NCI-H1930 (cell line): ENCODE results near the gene OCA2.

Experiments
- DNase-seq, 2 experiments: peaks; one replicate each; lab custom pipeline; 2025; lab: John Stamatoyannopoulos, UW

OCA2 gene

DNA sequence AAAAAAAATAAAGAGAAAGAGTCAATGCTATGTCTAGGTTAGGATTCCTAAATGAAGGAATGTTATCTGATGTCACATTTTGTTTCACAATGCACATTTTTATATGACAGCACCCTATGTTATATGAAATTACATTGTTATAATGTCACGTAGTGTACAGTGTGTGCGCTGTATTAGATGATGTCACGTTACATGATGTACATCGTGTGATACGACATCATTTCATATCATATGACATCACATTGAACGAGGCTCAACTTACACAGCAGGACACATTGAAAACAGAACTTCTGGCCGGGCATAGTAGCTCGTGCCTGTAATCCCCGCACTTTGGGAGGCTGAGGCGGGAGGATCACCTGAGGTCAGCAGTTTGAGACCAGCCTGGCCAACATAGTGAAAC, 150.0 kb downstream of the OCA2 start:
- no peak for DNase-seq

DNA sequence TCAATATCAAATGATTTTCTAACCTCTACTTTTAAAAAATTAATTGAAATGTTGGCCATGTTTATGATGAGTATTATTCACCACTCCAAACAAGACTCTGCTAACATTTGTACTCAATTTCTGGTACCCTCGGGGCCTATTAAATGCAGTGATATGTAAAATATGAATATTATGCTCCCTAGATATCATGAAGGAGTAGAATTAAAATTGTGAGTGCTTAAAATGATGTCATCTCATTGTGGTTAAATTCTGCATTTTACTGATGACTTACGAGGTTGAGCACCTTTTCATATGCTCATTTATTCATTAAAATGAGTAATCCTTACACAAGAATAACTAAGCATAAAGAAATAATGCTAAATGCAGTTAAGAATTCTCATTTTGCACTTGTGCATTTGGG, 159.9 kb downstream of the OCA2 start:
- no peak for DNase-seq

DNA sequence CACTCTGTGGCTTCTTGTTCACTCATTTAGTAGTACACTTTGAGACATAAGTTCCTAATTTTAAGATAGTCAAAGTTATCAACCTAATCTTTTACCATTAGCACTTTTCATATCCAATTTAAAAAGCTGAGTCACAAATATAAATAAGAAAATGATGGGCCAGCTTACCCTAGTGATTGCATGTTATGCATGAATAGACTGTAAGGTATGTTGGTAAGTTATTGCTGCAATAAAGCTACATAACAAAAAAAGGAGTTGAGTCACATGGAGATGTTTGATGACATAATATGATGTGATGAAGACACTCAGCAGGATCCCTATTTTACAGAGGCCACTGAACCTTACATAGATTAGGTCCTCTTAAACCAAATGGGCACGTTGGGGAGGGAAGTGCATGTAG, 161.3 kb downstream of the OCA2 start:
- no peak for DNase-seq

DNA sequence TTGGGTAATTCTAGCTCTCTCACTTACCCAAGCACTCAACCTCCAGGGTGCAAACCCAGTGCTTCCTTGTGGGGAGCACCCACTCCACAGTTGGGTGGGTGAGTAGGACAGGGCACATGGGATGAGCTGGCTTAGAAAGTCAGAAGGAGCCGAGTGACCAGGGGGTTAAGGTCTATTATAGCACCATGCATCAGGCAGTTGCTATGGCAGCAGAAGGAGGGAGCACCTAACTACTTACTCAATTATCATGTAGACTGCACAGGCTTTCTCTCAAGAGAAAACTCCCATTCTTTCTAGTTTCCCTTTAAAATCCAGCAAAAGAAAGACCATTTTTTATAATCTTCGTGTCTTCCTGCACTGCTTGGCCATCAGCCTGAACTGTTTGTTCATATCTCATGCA, 163.0 kb downstream of the OCA2 start:
- DNase-seq, result no peak

DNA sequence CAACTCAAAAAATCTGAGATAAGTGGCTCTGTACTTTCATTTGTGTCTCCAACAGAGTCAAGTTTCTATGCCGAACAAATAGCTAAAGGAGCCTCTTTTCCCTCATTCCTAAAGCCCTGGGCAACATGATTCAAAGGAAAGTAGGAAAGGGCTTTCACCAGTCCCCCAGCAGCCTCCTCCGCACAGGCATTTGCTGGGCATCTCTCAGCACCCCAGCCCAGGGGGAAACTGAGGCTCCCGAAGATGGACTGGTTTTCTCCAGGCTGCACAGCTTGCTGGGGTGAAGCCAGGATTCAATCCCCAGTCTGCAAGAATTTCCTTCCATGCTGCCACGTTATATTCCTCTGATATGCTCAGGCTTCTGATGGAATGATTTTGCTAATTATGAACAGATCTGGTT, 163.8 kb downstream of the OCA2 start:
- DNase-seq, result no peak

DNA sequence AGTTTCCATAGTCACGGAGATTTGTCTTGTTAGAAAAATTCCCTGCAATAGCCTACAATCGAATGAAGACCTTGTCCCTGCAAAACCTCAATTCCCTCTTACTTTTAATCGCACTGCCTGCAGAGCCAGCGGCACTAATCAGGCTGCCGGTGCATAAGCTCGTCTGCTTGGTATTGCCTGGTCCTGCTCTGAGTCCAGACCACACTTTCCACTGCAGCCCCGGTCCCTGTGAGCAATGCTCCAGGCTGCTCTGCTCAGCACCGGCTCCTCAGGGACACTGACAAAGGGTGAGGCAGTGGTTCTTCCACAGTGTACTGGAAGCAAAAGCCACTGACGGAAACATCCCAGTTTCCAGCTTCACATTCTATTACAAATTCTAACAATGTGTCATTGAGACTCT, 164.3 kb downstream of the OCA2 start:
- DNase-seq, result no peak

DNA sequence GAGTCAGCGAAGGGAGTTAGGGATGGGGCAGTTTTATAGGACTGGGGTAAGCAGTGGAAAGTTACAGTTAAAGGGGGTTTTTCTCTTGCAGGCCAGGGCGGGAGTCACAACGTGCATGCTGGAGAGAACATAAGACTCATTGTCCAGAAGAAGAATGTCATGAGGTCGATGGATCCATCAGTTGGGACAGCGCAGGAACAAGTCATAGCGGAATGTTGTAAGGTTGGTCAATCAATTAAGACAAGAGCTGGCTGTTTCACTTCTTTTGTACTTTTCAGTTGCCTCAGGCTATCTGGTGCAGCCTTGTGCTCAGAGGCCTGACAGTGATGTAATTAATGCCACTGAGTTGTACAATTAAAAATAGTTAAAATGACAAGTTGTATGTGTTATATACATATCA, 165.6 kb downstream of the OCA2 start:
- no peak for DNase-seq

DNA sequence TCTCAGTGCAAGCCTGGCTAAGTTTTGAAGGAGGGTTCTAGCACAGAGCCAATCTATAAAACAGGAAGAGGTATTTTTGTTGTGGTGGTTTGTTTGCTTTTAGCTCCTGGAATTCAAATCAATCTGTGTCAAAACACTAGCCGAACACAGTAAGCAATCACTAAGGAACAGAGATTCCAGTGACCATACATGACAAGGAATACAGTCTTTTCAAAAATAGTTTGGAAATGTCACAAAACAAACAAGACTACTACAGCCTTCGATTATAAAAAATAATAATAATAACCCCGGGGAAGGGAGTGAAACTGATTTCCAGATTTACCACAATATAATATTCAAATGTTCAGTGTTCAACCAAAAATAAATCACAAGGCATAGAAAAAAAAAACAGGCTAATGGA, 166.5 kb downstream of the OCA2 start:
- DNase-seq, result no peak

DNA sequence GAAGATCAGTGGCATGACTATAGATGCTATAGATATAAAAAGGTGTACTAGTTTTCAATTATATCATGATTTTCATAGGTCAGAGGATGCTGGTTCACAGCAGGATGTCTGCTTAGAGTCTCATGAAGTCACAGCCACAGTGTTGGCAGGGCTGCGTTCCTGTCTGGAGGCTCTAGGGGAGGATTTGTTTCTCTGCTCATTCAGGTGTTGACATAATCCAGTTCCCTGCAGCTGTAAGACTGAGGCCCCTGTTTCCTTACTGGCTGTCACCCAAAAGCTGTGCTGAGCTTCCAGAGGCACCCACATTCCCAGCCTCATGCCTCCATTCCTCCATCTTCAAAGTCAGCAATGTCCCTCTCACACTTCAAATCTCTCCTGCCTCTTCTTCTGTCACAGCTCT, 170.7 kb downstream of the OCA2 start:
- DNase-seq, result no peak

DNA sequence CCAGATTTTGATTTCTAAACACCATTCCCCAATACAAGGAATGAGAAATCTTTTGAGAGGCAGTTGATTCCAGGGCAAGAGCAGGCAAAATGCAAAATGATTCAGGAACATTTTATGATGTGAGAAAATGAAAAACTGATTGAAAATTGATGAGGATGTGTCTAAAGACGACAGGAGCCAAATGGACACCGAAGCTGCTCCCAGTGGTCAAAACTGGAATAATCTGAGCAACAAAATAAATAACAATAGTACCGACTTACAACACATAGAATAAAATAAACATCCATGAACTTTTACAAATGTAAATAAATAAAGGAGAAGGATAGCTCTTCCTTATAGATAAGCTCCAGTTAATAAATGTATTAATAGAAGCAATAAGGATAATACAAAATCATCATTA, 186.8 kb downstream of the OCA2 start:
- DNase-seq, result no peak

DNA sequence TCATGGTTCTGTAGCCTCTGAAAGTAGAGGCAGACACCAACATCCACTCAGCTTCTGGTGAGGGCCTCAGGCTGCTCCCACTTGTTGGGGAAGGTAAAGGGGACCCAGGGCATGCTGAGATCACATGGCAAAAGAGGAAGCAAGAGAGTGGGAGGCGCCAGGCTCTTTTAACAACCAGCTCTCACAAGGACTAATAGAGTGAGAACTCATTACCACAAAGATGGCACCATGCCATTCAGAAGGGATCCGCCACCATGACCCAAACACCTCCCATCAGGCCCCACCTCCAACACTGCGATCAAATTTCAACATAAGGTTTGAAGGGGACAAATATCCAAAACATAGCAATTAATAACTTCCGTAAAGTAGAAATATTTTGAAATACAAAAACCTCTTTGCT, 192.3 kb downstream of the OCA2 start:
- DNase-seq, result no peak

DNA sequence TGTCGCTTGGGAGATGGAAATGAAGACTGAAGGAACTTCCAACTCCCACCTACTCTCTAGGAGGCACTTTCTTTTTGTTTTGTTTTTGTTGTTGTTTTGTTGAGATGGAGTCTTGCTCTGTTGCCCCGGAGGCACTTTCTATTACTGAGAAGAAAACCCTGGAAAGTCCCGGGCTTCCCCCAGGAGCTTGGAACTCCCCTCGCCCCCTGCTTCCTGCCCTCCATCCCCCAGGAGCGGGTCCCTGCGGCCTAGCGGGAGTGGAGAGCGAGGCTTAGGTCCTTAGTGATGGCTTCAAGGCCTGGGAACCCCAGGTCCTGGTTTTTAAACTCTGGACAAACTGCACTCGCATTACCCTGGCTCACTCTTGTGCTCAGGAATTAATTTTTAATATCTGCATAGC, 195.7 kb downstream of the OCA2 start:
- DNase-seq, result no peak

DNA sequence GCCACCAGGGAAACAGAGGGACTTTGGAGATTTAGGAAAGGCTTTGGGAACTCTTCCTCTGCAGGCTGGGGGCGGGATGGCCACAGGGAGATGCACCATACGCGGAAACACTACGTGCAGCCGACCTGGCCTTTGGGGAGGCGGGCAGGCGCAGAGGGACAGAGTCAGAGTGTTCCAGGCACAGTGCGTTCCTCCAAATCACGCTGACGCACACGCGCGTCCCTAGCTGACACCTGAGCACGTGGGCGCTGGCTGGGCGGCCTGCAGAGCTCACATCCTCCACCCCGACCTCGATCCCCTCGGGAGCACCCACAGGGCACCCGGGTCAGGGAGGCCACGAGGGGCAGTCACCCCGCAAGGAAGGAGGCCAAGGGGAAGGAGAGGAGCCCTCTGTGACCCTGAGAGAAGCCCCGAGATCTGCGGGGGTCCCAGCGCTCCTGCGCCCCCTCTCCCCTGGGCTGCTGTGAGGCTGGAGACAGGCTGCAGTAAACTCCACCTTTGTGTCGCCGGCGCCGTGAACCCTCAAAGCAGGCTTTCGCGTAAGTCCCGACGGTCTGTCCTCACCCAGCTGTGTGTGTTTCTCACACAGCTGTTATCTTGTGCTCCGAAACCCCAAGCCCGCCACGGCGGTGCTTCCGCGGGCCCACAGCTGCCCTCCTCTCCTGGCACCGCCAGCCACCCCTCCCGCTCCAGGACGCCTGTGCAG, 196.3 kb downstream of the OCA2 start:
- DNase-seq, result no peak

DNA sequence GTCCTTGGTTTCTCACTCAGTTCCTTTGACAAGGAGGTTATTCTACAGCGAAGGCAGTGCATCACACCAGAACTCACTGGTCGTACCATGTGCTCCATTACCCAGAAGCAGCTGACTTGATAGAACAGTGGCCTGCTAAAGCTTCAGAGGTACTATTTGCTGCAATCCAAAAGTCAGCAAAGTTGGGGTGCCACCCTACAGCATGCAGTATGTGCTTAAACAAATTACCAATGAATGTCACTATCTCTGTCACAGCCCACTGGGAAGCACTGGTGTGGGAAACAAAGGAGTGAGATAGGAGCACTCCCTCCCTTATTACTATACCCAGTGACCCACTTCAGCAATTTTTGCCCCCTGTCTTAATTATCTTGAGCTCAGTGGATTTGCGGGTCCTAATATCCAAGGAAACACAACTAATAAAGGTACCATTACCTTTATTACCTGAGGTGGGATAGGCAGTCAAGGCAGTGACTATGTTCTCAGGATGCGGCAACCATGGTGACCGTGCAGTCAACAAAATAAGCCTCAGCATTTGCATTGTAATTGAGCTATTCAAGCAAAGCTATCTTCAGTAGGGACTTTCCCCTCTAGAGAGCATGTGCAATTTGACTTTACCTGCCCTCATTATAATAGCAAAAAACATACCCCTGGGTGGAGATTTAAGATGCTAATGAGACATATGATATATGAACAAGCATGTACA, 199.4 kb downstream of the OCA2 start:
- DNase-seq, result no peak

DNA sequence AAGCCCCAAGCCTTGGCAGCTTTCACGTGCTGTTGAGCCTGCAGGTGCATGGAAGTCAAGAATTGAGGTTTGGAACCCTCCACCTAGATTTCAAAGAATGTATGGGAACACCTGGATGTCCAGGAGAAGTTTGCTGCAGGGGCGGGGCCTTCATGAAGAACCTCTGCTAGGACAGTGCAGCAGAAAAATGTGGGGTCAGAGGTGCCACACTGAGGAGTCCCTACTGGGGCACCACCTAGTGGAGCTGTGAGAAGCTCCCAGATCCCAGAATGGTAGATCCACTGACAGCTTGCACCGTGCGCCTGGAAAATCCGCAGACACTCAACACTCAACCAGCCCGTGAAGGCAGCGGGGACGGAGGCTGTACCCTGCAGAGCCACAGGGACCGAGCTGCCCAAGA, 201.6 kb downstream of the OCA2 start:
- DNase-seq, result no peak

DNA sequence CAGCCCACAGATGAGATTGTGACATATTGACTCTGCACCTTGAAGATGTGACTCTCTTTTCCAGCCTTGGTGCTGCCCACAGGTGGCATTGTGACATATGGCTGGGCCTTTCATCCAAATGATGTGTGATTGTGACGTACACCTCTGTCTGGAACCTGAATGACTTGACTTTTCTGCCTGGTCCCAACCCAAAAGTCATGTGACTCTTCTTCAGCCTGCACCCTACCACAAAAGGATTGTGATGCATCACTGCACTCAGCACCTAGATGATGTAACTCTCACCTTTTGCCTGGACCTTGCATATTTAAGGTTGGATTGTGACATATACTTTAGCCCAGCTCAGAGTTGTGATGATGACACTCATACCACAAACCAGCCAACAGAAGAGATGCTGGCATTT, 204.5 kb downstream of the OCA2 start:
- DNase-seq, result no peak

DNA sequence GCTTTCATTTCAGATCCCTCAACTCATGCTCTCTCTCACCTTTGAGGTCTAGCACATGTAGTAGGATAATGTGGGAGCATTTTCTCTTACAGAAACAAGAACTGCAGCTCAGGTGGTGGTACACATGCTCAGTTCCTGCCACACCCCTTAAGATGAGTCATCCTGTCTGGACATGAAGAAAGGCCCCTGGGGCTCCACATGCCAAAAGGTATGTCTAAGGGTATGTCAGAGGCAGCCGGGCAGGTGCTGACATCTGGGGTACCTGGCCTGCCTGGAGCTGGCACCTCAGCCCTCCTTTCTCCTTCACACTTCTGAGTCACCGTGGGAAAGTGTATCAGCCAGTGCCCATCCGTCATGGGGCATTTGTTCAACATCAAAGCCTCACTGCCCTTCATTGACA, 209.9 kb downstream of the OCA2 start:
- no peak for DNase-seq

DNA sequence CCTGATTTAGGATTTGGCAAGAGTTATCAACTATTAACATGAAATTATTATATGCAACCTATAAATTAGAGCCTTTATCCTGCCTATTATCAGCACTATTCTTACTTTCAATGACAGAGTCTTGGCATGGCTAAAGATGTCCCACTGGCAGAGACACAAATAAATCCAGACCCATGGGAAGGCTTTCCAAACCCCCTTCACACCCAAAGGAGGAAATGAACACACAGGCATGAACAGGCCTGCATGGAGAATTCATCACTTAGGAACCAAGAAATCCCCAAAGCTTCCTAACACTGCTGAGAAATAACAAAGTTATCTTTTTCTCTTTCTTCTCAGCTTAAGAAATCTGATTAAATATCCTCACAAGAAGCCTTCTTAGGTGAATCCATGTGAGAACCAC, 213.9 kb downstream of the OCA2 start:
- DNase-seq, result no peak

DNA sequence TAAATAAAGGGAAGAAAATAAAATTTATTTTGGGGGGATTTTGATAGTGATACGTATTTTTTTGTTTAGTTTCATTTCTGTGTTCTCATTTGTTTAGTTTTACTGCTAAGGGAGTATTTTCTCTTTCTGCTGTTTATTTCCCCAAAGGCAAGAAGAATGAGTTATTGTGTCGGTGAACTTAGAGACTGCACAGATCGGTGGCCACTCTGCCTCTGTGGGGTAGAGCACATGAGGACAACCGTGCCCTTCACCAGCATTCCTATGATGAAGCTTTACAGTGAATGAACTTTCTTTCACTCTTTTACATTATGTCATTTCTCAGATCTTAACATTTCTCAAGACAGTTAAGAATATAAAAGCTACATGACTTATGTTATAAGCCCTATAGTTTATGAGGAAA, 214.4 kb downstream of the OCA2 start:
- DNase-seq, result no peak

DNA sequence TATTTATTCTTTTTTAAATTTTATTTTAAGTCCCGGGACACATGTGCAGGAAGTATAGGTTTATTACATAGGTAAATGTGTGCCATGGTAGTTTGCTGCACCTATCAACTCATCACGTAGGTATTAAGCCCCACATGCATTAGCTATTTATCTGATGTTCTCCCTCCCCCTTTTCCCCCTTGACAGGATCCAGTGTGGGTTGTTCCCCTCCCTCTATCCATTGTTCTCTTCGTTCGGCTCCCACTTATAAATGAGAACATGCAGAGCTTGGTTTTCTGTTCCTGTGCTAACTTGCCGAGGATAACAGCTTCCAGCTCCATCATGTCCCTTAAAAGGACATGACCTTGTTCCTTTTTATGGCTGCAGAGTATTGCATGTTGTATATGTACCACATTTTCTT, 220.3 kb downstream of the OCA2 start:
- no peak for DNase-seq

DNA sequence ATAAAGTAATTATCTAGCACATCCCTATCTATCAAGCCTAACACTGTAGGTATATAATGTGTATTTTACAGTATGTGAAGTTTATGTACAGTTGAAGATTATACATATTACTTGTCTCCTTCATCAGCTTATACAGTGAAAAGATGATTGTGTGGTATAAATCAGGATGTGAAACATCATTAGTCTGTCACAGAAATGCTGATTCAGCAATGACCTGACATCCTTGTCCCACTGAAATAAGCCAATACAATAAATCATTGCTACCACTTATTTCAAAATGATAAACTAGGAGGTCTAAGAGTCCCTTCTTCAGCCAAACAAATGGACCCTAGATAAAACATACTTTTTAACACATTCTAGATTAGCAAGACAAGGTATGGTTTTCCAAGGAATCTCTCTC, 225.3 kb downstream of the OCA2 start:
- DNase-seq, result no peak

DNA sequence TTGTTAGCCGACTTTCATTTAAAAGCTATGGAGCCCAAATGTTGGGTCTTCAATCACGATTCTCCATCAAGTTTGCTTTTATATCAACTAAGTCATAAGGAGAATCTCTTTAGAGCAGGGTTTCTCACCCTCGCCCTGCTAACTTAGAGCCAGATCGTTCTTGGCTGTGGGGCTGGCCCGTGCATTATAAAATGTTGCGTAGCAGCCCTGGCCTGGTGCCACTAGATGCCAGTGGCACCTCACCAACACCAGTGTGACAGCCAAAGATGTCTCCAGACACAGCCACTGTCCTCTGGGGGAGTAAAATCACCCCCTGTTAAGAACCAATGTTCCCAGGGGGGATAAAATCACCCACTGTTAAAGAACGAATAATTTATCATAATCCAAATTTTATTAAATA, 226.1 kb downstream of the OCA2 start:
- no peak for DNase-seq

DNA sequence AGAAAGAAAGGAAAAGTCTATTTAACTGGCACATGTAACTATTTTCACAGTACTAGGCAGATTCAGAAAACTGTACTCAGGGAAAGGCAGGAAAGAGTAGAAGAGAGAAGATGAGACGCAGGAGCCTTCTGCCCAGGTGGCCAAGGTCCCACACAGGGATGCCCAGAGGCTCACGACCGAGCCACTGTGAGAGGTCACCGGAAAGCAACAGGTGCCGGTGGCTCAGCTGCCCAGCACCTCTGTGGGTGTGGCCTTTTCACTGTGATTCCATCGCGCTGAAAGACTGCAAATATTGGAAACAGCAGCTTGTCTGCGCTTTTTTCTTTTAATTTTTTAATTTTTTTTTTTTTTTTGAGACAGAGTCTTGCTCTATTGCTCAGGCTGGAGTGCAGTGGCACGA, 226.8 kb downstream of the OCA2 start:
- no peak for DNase-seq

DNA sequence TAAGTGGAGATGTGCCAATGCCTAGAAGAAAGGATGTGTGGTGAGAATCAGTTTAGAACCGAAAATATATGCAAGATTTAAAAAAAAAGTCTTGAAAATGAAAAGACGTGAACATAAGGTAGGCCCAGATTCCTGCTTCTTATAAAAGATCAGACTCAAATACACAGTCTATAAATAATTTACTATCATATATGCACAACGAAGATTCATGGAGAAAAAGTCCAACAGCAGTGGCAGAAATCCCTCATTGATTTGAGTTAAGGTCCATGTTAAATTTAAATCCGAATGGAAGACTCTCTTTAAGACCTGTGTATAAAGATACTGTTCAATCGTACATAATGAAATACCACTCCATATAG, 227.2 kb downstream of the OCA2 start:
- no peak for DNase-seq
